Endometrial microvascular endothelial cells (primary cell): ENCODE results near the gene DSTN. TPM values are rescaled to one million over a fixed set of nuclear protein-coding genes. Genes with fewer than 3 reads are reported as not detected.

ENCODE experiments used
- in situ Hi-C: cut with HindIII; loops from 2 replicates; pipeline ENCODE4 v1.10.0; 2017; ENCODE audit warnings: low sequenced_read_pairs, low pct_unique_long_range_greater_than_20kb; ENCODE audit errors: inconsistent ontology term
- total RNA-seq: library from RNA; depleted of rRNA; stranded (reverse); fragments of >200 nt; gene quantifications from one replicate; pipeline ENCODE4 v1.2.3, GENCODE V29; 2015; ENCODE audit errors: inconsistent ontology term

Gene DSTN
- total RNA-seq, 1 donor from 2014 or later = 274 TPM

GRCh38 chr20:17542993-17543412 lies 26.9 kb upstream of the DSTN start:
- in situ Hi-C loops = no loop called here

GRCh38 chr20:17543531-17544131 lies 26.2 kb upstream of the DSTN start:
- in situ Hi-C loops = no loop called here

DNA sequence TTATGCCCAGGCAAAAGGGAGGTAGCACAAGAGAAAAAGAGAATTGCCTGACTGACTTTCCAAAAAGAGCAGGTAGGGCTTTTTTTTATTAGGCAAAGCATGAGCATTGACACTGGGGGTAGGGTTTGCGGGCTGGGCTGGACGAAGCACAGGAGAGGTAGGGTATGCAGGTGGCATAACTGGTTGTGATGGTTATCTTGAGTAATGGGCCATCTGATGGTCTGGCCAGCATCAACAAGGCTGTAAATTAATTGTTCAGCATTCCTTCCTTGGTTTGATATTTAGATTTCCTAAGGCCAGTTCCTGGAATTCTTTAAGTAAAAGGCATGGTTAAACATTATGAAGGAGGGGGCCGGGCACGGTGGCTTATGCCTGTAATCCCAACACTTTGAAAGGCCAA lies 24.7 kb upstream of the DSTN start:
- in situ Hi-C loops = no loop called here

DNA sequence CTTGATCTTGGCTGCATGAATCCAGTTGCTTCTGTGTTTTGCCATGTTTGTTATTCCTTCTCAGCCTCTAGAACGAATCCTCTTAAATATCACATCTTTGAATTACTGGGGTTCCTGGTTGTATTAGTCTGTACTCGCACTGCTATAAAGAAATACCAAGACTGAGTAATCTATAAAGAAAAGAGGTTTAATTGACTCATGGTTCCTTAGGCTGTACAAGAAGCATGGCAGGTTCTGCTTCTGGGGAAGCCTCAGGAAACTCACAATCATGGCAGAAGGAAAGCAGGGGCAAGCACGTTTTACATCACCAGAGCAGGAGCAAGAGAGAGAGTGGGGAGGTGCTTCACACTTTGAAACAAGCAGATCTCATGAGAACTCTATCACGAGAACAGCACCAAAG lies 20.7 kb upstream of the DSTN start:
- in situ Hi-C loops = no loop called here

- in situ Hi-C loops = loop anchor here (25.0 kb wide), 1 partner anchor 407 kb away; the partner anchor contains the start of genes MGME1 and SNX5
Observed at GRCh38 chr20:17555106-17555505, 14.8 kb upstream of the DSTN start.

GRCh38 chr20:17556837-17557674 lies 12.8 kb upstream of the DSTN start:
- in situ Hi-C loops = loop anchor here (25.0 kb wide), 1 partner anchor 405 kb away; the partner anchor contains the start of genes MGME1 and SNX5

GRCh38 chr20:17557675-17558006 lies 12.2 kb upstream of the DSTN start:
- in situ Hi-C loops = loop anchor here (25.0 kb wide), 1 partner anchor 405 kb away; the partner anchor contains the start of genes MGME1 and SNX5

- in situ Hi-C loops = loop anchor here (25.0 kb wide), 1 partner anchor 404 kb away; the partner anchor contains the start of genes MGME1 and SNX5
Observed at GRCh38 chr20:17558154-17558940, 11.5 kb upstream of the DSTN start.

DNA sequence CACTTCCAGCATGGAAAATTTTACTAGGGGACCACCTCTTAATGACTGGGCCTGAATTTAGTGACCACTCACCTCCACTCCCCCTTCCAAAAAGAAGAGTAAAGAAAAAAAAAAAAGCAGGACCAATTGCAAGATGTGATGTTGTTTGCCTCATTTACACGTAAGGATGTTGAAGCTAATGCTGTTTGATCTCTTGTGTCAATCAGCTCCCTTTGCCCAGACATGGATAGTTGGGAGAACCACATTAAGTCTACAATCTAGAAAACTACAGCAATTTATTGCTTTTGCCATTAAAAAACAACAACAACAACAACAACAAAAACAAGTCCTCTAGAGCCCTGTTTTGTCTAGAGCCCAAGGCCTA lies 11.0 kb upstream of the DSTN start:
- in situ Hi-C loops = loop anchor here (25.0 kb wide), 1 partner anchor 403 kb away; the partner anchor contains the start of genes MGME1 and SNX5

- in situ Hi-C loops = loop anchor here (25.0 kb wide), 1 partner anchor 403 kb away; the partner anchor contains the start of genes MGME1 and SNX5
Observed at GRCh38 chr20:17559338-17559737, 10.5 kb upstream of the DSTN start.

GRCh38 chr20:17560344-17561074 lies 9.4 kb upstream of the DSTN start:
- in situ Hi-C loops = loop anchor here (25.0 kb wide), 1 partner anchor 402 kb away; the partner anchor contains the start of genes MGME1 and SNX5

DNA sequence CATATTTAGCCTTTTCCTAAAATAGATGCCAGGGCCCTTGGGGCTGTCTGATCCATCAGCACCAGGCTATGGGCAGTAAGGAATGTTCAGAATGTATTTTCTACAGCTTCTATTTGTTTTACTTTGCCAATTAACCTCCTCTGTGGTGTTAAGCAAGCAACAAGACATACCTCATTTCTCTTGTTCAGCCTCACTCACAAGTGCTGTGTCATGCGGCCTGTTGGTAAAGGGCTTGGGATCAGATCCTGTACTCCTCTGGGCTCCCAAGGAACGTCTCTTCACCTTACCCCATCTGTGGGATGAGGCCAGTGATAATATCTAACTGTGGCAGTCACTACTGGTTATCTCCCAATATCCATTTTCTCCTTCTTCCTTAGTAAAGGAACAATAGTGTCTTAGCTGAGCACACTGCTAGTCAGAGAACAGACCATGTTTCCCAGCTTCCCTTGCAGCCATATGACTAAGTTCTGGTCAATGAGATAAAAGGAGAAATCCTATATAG lies 7.0 kb upstream of the DSTN start:
- in situ Hi-C loops = loop anchor here (25.0 kb wide), 1 partner anchor 399 kb away; the partner anchor contains the start of genes MGME1 and SNX5

GRCh38 chr20:17565169-17565845 lies 4.6 kb upstream of the DSTN start:
- in situ Hi-C loops = loop anchor here (25.0 kb wide), 1 partner anchor 397 kb away; the partner anchor contains the start of genes MGME1 and SNX5

GRCh38 chr20:17566345-17566744 lies 3.5 kb upstream of the DSTN start:
- in situ Hi-C loops = loop anchor here (25.0 kb wide), 1 partner anchor 396 kb away; the partner anchor contains the start of genes MGME1 and SNX5

GRCh38 chr20:17568045-17568788 lies 1.7 kb upstream of the DSTN start:
- in situ Hi-C loops = loop anchor here (25.0 kb wide), 1 partner anchor 394 kb away; the partner anchor contains the start of genes MGME1 and SNX5

- in situ Hi-C loops = loop anchor here (25.0 kb wide), 1 partner anchor 393 kb away; the partner anchor contains the start of genes MGME1 and SNX5
Observed at GRCh38 chr20:17568972-17569521, 828 bp upstream of the DSTN start.
